ENCODE data around the gene COMMD1. TPM values are rescaled to one million over a fixed set of nuclear protein-coding genes. Genes with fewer than 3 reads are reported as not detected.

COMMD1 gene
- total RNA-seq, 1 experiment from 2014 or later, result 24.7 TPM

- peaks cover 15% of the 10 kb centered on the region for H3K36me3 Mint-ChIP-seq
- peaks cover 5% of the 10 kb centered on the region for H3K4me1 Mint-ChIP-seq
- H3K27ac Mint-ChIP-seq, result 0 out of 2 replicates have a peak overlapping the region, but pooled peaks have one; percentile 5
- no peak for DNase-seq (ENCODE audit: low spot score)
- ATAC-seq, result no peak
- TF ChIP-seq PRDM15 (CRISPR knock-in tag; IDR thresholded peaks at IDR 0.05) (no peak), ZBTB21 (CRISPR knock-in tag; IDR thresholded peaks at IDR 0.05; ENCODE audit: borderline replicate concordance) (no peak), ZNF425 (CRISPR knock-in tag; conservative IDR thresholded peaks at IDR 0.05) (no peak), ZNF281 (CRISPR knock-in tag; IDR thresholded peaks at IDR 0.05) (no peak), CBFB (CRISPR knock-in tag; IDR thresholded peaks at IDR 0.05; ENCODE audit: low read depth) (no peak), MAX (CRISPR knock-in tag; IDR thresholded peaks at IDR 0.05) (no peak), KAT7 (CRISPR knock-in tag; IDR thresholded peaks at IDR 0.05; ENCODE audit: borderline replicate concordance) (no peak)
- peaks cover 21% of the 10 kb centered on the region for H3K9me3 Mint-ChIP-seq
- POLR2A ChIA-PET, result no interaction called here
- no peak overlapping the region for H3K4me3 Mint-ChIP-seq
- no peaks in the 10 kb centered on the region for H3K27me3 Mint-ChIP-seq (ENCODE audit: low read depth)
- CTCF ChIA-PET, result interaction anchor here (0.6 kb wide), 1 partner anchor 23 kb away, joined by 4 read pairs; no protein-coding TSS in a partner anchor
Measured at GRCh38 chr2:62038975-62039771, 133.7 kb downstream of the COMMD1 start.

- H3K4me3 Mint-ChIP-seq, result no peak overlapping the region
- ATAC-seq (no peak), DNase-seq (ENCODE audit: low spot score) (no peak)
- no peak overlapping the region for H3K27ac Mint-ChIP-seq
- H3K4me1 Mint-ChIP-seq, result peaks cover 5% of the 10 kb centered on the region
- H3K36me3 Mint-ChIP-seq, result peaks cover 31% of the 10 kb centered on the region
- CTCF ChIA-PET, result no interaction called here
- H3K9me3 Mint-ChIP-seq, result peaks cover 34% of the 10 kb centered on the region
- POLR2A ChIA-PET, result no interaction called here
- peaks cover 6% of the 10 kb centered on the region; the same call in 1 of the 2 replicates for H3K27me3 Mint-ChIP-seq (ENCODE audit: low read depth)
- no peak for TF ChIP-seq NR3C1 (CRISPR knock-in tag; conservative IDR thresholded peaks at IDR 0.05; ENCODE audit: low read depth)
- no peak for TF ChIP-seq MYBL2 (CRISPR knock-in tag; IDR thresholded peaks at IDR 0.05)
- TF ChIP-seq NFATC4 (CRISPR knock-in tag; IDR thresholded peaks at IDR 0.05), result no peak
- TF ChIP-seq ZNF281 (CRISPR knock-in tag; IDR thresholded peaks at IDR 0.05), result no peak
- TF ChIP-seq FOXP4 (CRISPR knock-in tag; IDR thresholded peaks at IDR 0.05), result no peak
- no peak for TF ChIP-seq PRDM15 (CRISPR knock-in tag; IDR thresholded peaks at IDR 0.05)
- TF ChIP-seq GABPB1 (CRISPR knock-in tag; IDR thresholded peaks at IDR 0.05), result no peak
Measured at GRCh38 chr2:62040926-62041325, 135.5 kb downstream of the COMMD1 start.

All from WTC11 (cell line).